ENCODE results near the gene TUSC2. TPM values are rescaled to one million over a fixed set of nuclear protein-coding genes. Genes with fewer than 3 reads are reported as not detected.
A peak's percentile ranks its signal among the peaks of the same experiment; 100 is the strongest.

TUSC2 gene
- polyA plus RNA-seq, 1 of the 3 experiments (the other 2 are of a cell fraction) = 58.7 TPM

GRCh38 chr3:50358911-50359759 is 31.1 kb upstream of the TUSC2 start, which contains the start of gene TMEM115 (continued):
- TF ChIP-seq TAF1 (IDR thresholded peaks at IDR 0.05; ENCODE audit: borderline replicate concordance, low read depth, low read length) = peak; percentile 62
- TF ChIP-seq ZBTB33 (IDR thresholded peaks at IDR 0.05; ENCODE audit: borderline replicate concordance, low read depth) = peak; percentile 65; the same call in 1 of the 2 replicates
- TF ChIP-seq JUND (IDR thresholded peaks at IDR 0.05) = no peak
- no peak for TF ChIP-seq RCOR1 (IDR thresholded peaks at IDR 0.05; ENCODE audit: low read length)
- TF ChIP-seq SMC3 (IDR thresholded peaks at IDR 0.05; ENCODE audit: low read depth, low read length) = no peak
- peak; percentile 56; the same call in 1 of the 2 replicates for TF ChIP-seq POLR2AphosphoS5 (IDR thresholded peaks at IDR 0.05; ENCODE audit: low read depth, low read length)
- TF ChIP-seq TCF12 (IDR thresholded peaks at IDR 0.05) = no peak
- peak; percentile 32; the same call in 1 of the 2 replicates for TF ChIP-seq MXI1 (IDR thresholded peaks at IDR 0.05; ENCODE audit: low read depth, low read length)
- TF ChIP-seq IRF3 (IDR thresholded peaks at IDR 0.05; ENCODE audit: low read depth, low read length) = no peak
- no peak for TF ChIP-seq RAD21 (IDR thresholded peaks at IDR 0.05; ENCODE audit: low read length)

- Histone ChIP-seq H2AFZ (ENCODE audit: low read depth) (no peak overlapping the region), H4K20me1 (ENCODE audit: insufficient read depth) (peaks cover 52% of the 10 kb centered on the region), H3K4me1 (ENCODE audit: control insufficient read depth in 1 of 2, insufficient read depth in 2 of 2, low read depth in 1 of 2, low read length in 1 of 2) (peaks cover 8 to 49% of the 10 kb centered on the region in 2 experiments; a peak in 2 of 4 replicates), H3K9ac (peak overlapping the region; percentile 87), H3K9me2 (no peaks in the 10 kb centered on the region), H3K4me2 (peak overlapping the region; percentile 94), H3K36me3 (replicated peaks in 1 of 2; ENCODE audit: control insufficient read depth in 1 of 2, insufficient read depth in 2 of 2, low read length in 1 of 2) (peaks cover 20 to 41% of the 10 kb centered on the region in 2 experiments), H3K4me3 (ENCODE audit: low read depth in 2 of 2, low read length in 1 of 2) (peak overlapping the region; percentile 77 to 95), H3K79me2 (ENCODE audit: insufficient read depth) (peaks cover 59% of the 10 kb centered on the region), H3K27ac (ENCODE audit: low read depth in 2 of 2, low read length in 1 of 2) (peak overlapping the region; percentile 60 to 84; a peak in 3 of 4 replicates), H3K27me3 (ENCODE audit: insufficient read depth) (no peaks in the 10 kb centered on the region), H3F3A (replicated peaks; ENCODE audit: insufficient read depth) (no peaks in the 10 kb centered on the region), H3K9me3 (no peaks in the 10 kb centered on the region)
- no peak for TF ChIP-seq POLR2AphosphoS5 (IDR thresholded peaks at IDR 0.05; ENCODE audit: low read depth, low read length)
- TF ChIP-seq ELF1 (IDR thresholded peaks at IDR 0.05) = no peak
- no peak for TF ChIP-seq MAX (IDR thresholded peaks at IDR 0.05; ENCODE audit: low read depth)
- no peak for TF ChIP-seq RAD21 (IDR thresholded peaks at IDR 0.05; ENCODE audit: low read length)
- no peak for TF ChIP-seq IRF3 (IDR thresholded peaks at IDR 0.05; ENCODE audit: low read depth, low read length)
- no peak for TF ChIP-seq FOXJ3 (CRISPR knock-in tag; IDR thresholded peaks at IDR 0.05)
- TF ChIP-seq PBX3 (IDR thresholded peaks at IDR 0.05) = no peak
- TF ChIP-seq EP300 (IDR thresholded peaks at IDR 0.05; ENCODE audit: borderline replicate concordance in 1 of 2, low read depth in 1 of 2, low read length in 1 of 2) = no peak
- TF ChIP-seq NFIC (IDR thresholded peaks at IDR 0.05; ENCODE audit: borderline replicate concordance) = no peak
- TF ChIP-seq REST (IDR thresholded peaks at IDR 0.05; ENCODE audit: low read depth, low read length) = no peak
- TF ChIP-seq RCOR1 (IDR thresholded peaks at IDR 0.05; ENCODE audit: low read length) = no peak
- TF ChIP-seq TEAD4 (IDR thresholded peaks at IDR 0.05; ENCODE audit: borderline replicate concordance, insufficient read depth) = no peak
- no peak for TF ChIP-seq NRF1 (IDR thresholded peaks at IDR 0.05; ENCODE audit: low read depth, low read length)
- no peak for TF ChIP-seq RXRA (IDR thresholded peaks at IDR 0.05; ENCODE audit: borderline replicate concordance, low read depth)
- POLR2A ChIA-PET = interaction anchor here (0.9 to 2.1 kb wide), 2 partner anchors 14 to 33 kb away, joined by 3 to 9 read pairs; no protein-coding TSS in a partner anchor
- DNase-seq = no peak
- CTCF ChIA-PET = interaction anchor here (4.0 to 6.4 kb wide), 2 partner anchors 32 to 69 kb away, joined by 33 to 57 read pairs; no protein-coding TSS in a partner anchor
- WGBS (ENCODE audit: low lambda C conversion rate) = 9% methylated on average over 8 of the region's 24 CpGs
Measured at GRCh38 chr3:50358355-50358910, 30.4 kb upstream of the TUSC2 start.
